Stimulated activated CD4-positive, alpha-beta T cell treated with anti-CD3 and anti-CD28 coated beads, Interleukin-12 subunit alpha, Interleukin-12 subunit beta, amount 100 ng/mL, for 24 hours (primary cell): ENCODE measurements around the gene R3HDM2.

ENCODE experiments used
- DNase-seq, 2 experiments: peaks; one replicate each; pipeline ENCODE4 v3.0.0-alpha.2; 2020; ENCODE audit warnings: low read depth in 2 of 2

Gene R3HDM2

GRCh38 chr12:57216921-57217879 lies 213.6 kb downstream of the R3HDM2 start:
- no peak for DNase-seq

DNA sequence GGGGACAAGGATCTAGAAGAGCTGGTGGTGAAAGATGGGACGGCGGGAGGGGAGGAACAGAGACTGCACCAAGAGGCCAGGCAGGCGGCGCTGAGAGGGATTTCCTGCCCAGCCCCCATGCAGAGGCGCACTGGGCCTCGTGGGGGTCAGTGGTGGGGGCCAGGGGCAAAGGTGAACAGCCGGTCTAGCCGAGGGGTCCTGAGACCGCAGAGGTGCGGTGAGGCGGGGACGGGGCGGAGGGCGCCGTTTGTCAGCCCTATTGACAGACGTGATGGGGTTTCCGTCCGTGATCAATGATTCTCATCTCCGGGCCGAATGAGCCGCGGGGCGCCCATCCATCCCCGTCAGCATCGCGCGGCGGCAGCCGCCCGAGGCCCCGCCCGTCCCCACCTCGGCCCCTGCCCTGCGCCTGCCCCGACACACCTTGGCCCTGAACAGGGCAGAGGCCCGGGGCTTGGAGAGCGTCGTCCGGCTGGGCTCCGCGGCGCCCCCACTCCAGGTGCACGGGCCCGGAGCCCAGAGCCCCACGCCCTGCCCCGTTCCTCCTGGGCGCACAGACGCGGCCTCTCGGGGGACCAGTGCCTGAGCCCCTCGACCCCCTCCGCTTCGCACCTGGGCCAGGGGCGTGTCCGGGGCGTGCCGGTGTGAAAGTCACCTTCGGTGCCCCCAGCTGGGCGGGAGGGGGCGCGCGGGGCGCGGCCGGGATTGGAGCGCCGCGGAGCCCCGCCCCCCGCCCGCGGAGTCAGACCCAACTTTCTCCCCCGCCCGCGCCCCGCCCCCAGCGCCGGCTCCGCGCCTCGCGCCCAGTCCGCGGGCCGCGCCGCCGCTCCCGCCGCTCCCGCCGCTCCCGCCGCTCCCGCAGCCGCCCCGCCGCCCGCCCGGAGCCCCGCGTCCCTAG lies 214.6 kb downstream of the R3HDM2 start, which contains the start of gene NXPH4:
NXPH4 (plus strand) TSS at position 781 of the 898 bp plus-strand sequence. CDS start 176 bp downstream, outside the sequence.
- no peak for DNase-seq

GRCh38 chr12:57215668-57216013 lies 215.2 kb downstream of the R3HDM2 start:
- DNase-seq, result no peak

- DNase-seq, result no peak
These were observed 215.8 kb downstream of the R3HDM2 start for GRCh38 chr12:57215065-57215464.

- peak in 1 of 2 experiments; percentile 66 for DNase-seq
These were observed 216.5 kb downstream of the R3HDM2 start for GRCh38 chr12:57214398-57214781.

DNA sequence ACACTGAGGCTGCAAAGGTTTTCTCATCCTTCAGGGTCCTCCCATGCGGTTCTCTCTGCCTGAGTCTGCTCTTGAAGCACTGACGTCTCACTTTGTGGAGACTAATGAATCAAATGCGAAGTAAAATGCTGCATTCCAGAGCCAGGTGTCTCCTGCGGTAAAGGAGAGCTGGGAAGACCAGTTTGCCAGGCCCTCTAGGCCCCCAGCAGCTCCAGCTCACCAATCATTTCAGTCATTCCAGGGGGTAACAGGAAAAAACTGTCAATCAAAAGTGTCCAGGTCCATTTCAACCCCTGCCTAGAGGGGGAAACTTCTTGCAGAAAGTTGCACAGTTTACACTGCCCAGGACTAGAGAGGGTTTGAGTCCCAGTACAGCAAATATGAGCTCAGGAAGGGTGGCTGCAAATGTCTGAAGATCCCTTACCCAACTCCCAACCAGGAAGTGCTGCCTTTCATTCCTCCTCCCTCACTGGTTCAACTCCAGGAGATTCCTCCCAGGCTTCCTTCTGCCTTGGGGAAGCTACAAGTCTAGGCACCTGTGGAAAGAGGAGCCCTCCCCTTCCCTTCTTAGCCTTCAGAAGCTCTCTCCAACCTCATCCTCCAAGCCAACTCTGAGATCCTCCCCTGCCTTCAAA lies 217.0 kb downstream of the R3HDM2 start:
- DNase-seq, result no peak

GRCh38 chr12:57213058-57213715 lies 217.7 kb downstream of the R3HDM2 start:
- peak; percentile 65 to 79 for DNase-seq

DNA sequence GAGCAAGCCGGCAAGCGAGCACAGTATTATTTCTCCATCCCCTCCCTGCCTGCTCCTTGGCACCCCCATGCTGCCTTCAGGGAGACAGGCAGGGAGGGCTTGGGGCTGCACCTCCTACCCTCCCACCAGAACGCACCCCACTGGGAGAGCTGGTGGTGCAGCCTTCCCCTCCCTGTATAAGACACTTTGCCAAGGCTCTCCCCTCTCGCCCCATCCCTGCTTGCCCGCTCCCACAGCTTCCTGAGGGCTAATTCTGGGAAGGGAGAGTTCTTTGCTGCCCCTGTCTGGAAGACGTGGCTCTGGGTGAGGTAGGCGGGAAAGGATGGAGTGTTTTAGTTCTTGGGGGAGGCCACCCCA lies 218.2 kb downstream of the R3HDM2 start:
- DNase-seq, result no peak

DNA sequence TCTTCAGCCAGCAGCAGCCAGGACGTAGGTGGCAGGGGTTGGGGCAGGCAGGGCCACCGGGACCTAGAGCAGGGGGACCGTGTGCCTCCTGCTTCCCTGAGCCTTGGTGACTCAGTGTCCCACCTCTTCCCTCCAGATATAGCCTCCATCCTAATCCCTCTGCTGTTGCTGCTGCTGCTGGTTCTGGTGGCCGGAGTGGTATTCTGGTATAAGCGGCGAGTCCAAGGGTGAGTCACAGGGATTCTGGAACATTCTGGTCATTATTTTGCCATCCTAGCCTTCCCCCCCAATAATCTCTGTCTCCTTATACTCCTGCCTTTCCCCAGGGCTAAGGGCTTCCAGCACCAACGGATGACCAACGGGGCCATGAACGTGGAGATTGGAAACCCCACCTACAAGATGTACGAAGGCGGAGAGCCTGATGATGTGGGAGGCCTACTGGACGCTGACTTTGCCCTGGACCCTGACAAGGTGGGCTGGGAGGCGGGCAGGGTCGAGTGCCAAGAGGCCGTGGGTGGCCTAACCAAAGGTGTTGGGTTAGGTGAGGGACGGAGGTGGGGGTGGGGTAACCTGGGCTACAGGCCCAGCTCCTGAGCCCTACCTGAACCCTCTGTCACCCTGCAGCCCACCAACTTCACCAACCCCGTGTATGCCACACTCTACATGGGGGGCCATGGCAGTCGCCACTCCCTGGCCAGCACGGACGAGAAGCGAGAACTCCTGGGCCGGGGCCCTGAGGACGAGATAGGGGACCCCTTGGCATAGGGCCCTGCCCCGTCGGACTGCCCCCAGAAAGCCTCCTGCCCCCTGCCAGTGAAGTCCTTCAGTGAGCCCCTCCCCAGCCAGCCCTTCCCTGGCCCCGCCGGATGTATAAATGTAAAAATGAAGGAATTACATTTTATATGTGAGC lies 218.8 kb downstream of the R3HDM2 start:
- DNase-seq, result no peak

GRCh38 chr12:57210926-57211692 lies 219.7 kb downstream of the R3HDM2 start:
- DNase-seq, result no peak

DNA sequence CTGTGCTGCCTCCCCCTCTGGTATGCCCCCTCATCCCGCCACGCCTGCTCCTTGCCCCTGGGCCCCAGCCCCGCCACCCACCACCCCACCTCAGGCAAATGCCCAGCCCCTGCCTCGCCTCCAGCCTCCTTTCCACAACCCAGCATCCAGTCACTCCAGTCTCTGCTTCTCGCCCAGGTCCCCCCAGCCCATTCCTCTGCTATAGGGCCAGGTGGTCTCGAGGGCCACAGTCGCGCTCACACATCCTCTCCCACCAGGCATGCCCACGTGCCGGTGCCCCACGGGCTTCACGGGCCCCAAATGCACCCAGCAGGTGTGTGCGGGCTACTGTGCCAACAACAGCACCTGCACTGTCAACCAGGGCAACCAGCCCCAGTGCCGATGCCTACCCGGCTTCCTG lies 220.4 kb downstream of the R3HDM2 start:
- no peak for DNase-seq

DNA sequence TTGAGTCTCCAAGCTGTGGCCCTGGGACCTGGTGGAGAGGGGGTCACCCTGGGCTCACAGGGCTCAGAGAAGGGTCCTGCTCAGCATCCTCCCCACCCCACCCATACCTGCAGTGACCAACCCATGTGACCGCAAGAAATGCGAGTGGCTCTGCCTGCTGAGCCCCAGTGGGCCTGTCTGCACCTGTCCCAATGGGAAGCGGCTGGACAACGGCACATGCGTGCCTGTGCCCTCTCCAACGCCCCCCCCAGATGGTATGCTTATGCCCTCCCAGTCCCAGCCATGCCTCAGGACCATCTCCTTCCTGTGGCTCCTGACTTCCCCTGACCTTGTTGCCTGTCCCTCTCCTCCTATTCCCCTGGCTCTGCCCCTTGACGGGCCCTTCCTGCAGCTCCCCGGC lies 220.9 kb downstream of the R3HDM2 start:
- no peak for DNase-seq

DNA sequence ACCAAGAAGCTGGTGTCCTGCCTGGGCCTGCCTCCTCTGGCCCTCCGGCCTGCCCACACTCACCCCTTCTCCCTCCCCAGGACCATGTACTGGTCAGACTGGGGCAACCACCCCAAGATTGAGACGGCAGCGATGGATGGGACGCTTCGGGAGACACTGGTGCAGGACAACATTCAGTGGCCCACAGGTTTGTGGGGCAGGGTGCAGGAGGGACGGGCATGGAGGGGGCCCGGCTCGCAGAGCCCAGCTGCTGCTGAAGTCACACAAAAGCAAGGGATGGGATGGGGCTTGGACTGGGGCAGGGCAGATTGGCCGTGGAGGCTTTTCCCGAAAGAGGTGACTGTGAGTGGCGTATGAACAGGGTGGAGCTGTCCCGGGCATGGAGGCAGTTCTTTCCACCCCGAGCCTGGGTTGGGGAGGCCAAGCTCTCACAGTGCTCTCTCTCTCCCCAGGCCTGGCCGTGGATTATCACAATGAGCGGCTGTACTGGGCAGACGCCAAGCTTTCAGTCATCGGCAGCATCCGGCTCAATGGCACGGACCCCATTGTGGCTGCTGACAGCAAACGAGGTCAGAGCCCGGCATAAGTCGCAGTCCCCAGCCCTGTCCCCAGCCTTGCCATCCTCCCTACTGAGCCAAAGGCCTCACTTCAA lies 222.1 kb downstream of the R3HDM2 start:
- DNase-seq, result no peak

GRCh38 chr12:57207731-57208630 lies 222.9 kb downstream of the R3HDM2 start:
- no peak for DNase-seq

DNA sequence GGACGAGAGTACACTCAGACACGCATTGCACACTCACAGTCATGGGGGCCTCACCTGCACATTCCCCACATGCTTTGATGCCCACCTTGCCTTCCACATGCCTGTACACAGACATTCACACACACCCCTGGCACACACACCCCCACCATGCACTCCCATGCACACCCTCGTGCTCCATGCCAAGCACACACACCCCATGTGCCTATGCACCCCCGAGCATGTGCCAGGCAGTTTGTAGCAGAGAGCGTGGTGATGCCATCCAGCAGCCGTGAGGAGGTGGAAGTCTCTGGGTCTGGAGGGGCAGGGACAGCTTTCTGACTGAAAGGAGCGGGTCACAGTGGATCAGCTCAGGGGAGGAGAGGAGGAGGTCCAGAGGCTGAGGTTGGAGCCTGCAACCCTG lies 224.9 kb downstream of the R3HDM2 start:
- no peak for DNase-seq

- no peak for DNase-seq
These were observed 225.7 kb downstream of the R3HDM2 start for GRCh38 chr12:57205186-57205585.

- no peak for DNase-seq
These were observed 226.4 kb downstream of the R3HDM2 start for GRCh38 chr12:57204454-57204853.

GRCh38 chr12:57203791-57204190 lies 227.1 kb downstream of the R3HDM2 start:
- DNase-seq, result no peak
